Ishikawa (cell line): ENCODE measurements around the gene INHBE.

ENCODE experiments used
- CEBPB ChIP-seq: IDR thresholded peaks from 2 replicates; pipeline ENCODE4 v1.6.1; 2012
- CREB1 ChIP-seq: IDR thresholded peaks from 2 replicates; pipeline ENCODE4 v1.6.1; 2012; ENCODE audit warnings: low read depth
- EGR1 ChIP-seq: IDR thresholded peaks from 2 replicates; pipeline ENCODE4 v1.6.1; 2012
- EP300 ChIP-seq: IDR thresholded peaks from 2 replicates; pipeline ENCODE4 v1.6.1; 2012; ENCODE audit warnings: borderline replicate concordance
- FOXM1 ChIP-seq: IDR thresholded peaks from 2 replicates; pipeline ENCODE4 v1.6.1; 2012; ENCODE audit warnings: low read depth, borderline replicate concordance
- NFIC ChIP-seq: IDR thresholded peaks from 2 replicates; pipeline ENCODE4 v1.6.1; 2012
- RAD21 ChIP-seq: IDR thresholded peaks from 2 replicates; pipeline ENCODE4 v1.6.1; 2012; ENCODE audit warnings: low read depth
- REST ChIP-seq: IDR thresholded peaks from 2 replicates; pipeline ENCODE4 v1.6.1; 2012; ENCODE audit warnings: low read depth, mild to moderate bottlenecking
- TAF1 ChIP-seq: IDR thresholded peaks from 2 replicates; pipeline ENCODE4 v1.6.1; 2012; ENCODE audit warnings: low read depth, mild to moderate bottlenecking
- TCF12 ChIP-seq: IDR thresholded peaks from 2 replicates; pipeline ENCODE4 v1.6.1; 2012; ENCODE audit warnings: low read depth
- TEAD4 ChIP-seq: IDR thresholded peaks from 2 replicates; pipeline ENCODE4 v1.6.1; 2012
- USF1 ChIP-seq: IDR thresholded peaks from 2 replicates; pipeline ENCODE4 v1.6.1; 2012
- YY1 ChIP-seq: IDR thresholded peaks from 2 replicates; pipeline ENCODE4 v1.6.1; 2012; ENCODE audit warnings: low read depth
- TF ChIP-seq, protein P1 (sequence below): IDR thresholded peaks from 2 replicates; pipeline ENCODE4 v1.6.1; 2012

DNA sequence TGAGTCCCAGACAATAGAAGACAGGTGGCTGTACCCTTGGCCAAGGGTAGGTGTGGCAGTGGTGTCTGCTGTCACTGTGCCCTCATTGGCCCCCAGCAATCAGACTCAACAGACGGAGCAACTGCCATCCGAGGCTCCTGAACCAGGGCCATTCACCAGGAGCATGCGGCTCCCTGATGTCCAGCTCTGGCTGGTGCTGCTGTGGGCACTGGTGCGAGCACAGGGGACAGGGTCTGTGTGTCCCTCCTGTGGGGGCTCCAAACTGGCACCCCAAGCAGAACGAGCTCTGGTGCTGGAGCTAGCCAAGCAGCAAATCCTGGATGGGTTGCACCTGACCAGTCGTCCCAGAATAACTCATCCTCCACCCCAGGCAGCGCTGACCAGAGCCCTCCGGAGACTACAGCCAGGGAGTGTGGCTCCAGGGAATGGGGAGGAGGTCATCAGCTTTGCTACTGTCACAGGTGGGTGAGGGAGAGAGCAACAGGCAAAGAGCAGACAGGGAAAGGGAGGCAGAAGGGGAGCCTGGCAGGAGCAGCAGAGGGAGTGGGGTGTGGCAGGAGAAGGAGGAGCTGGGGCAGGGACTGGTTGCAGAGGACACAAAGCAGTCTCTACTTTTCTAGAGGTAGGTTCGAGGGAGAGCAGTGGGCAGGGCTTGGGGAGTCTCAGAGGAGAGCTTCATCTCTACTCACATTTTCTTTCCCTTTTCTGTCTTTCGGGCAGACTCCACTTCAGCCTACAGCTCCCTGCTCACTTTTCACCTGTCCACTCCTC is 452 bp downstream of the INHBE start:
- TF ChIP-seq TEAD4 (no peak), FOXM1 (no peak), TCF12 (no peak), RAD21 (no peak), EGR1 (no peak), TAF1 (no peak; the same call in 1 of the 2 replicates), NFIC (no peak), EP300 (no peak), REST (no peak), USF1 (no peak), CREB1 (no peak), YY1 (no peak), CEBPB (no peak)
- TF ChIP-seq, protein P1, sequence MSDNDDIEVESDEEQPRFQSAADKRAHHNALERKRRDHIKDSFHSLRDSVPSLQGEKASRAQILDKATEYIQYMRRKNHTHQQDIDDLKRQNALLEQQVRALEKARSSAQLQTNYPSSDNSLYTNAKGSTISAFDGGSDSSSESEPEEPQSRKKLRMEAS = peak; percentile 19; the same call in 1 of the 2 replicates
